T-helper 1 cell treated with Interleukin-12 subunit alpha and Interleukin-12 subunit beta and Interleukin-4 antibody, amounts not matched to agents 30 μg/mL and 1 μg/mL, for 36 hours (primary cell): Measurements from ENCODE around the gene WTIP.
"Not testable (repeated sequence)": the region's sequence is repeated elsewhere in the genome, so short reads cannot be mapped to it uniquely, and the experiment has no call there.

ENCODE experiments used
- H3K27ac Mint-ChIP-seq: one replicate; pipeline ENCODE4 v1.8.0; 2021; ENCODE audit warnings: mild to moderate bottlenecking, mixed read lengths
- H3K27me3 Mint-ChIP-seq: one replicate; pipeline ENCODE4 v1.8.0; 2021; ENCODE audit warnings: low read depth, mixed read lengths
- H3K36me3 Mint-ChIP-seq: one replicate; pipeline ENCODE4 v1.8.0; 2021; ENCODE audit warnings: low read depth, mixed read lengths
- H3K4me1 Mint-ChIP-seq: one replicate; pipeline ENCODE4 v1.8.0; 2021; ENCODE audit warnings: low read depth, mixed read lengths
- H3K4me3 Mint-ChIP-seq: one replicate; pipeline ENCODE4 v1.8.0; 2021; ENCODE audit warnings: mild to moderate bottlenecking, moderate library complexity, mixed read lengths
- H3K9me3 Mint-ChIP-seq: one replicate; pipeline ENCODE4 v1.8.0; 2021; ENCODE audit warnings: mixed read lengths

The WTIP gene

GRCh38 chr19:34504809-34505291 is 23.3 kb downstream of the WTIP start:
- Mint-ChIP-seq H3K27ac (no peak overlapping the region), H3K36me3 (no peaks in the 10 kb centered on the region), H3K4me3 (no peak overlapping the region), H3K4me1 (no peaks in the 10 kb centered on the region), H3K9me3 (no peaks in the 10 kb centered on the region), H3K27me3 (no peaks in the 10 kb centered on the region)

DNA sequence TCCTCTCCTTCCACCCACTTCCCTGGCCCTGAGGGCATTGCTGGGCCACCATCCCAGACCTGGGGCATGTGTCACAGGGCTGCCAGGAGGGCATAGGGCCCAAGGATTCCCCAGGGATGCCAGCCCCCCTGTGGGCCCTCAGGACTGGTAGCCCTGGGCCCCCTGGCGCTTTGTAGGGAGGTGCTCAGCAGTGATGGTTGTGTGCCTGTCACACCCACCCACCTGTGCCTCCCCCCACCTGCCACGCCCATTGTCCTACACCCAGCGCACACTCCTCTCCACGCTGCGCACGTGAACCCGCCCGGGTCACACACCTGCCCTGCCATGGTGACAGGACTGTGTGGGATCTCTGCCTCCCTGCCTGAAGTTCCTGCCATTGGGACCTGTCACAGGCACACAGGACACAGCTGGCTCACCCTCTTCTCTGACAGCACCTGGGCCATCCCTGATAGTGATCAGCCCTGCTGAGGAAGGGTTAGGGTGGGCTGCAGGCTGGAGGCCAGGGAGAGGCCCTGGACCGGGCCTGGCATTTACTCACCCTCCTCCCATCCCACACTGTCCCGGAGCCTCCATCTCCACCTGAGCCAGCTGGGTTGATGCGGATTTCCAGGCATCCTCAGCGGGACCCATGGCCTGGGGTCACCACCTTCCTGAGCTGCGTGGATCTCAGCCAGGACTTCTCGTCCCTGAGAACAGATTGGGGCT is 23.9 kb downstream of the WTIP start:
- Mint-ChIP-seq H3K4me3 (no peak overlapping the region), H3K9me3 (no peaks in the 10 kb centered on the region), H3K27ac (no peak overlapping the region), H3K36me3 (no peaks in the 10 kb centered on the region), H3K27me3 (no peaks in the 10 kb centered on the region), H3K4me1 (no peaks in the 10 kb centered on the region)

GRCh38 chr19:34506026-34506370 is 24.4 kb downstream of the WTIP start:
- H3K4me1 Mint-ChIP-seq = no peaks in the 10 kb centered on the region
- H3K27me3 Mint-ChIP-seq = no peaks in the 10 kb centered on the region
- H3K36me3 Mint-ChIP-seq = no peaks in the 10 kb centered on the region
- peaks cover 5% of the 10 kb centered on the region for H3K9me3 Mint-ChIP-seq
- H3K4me3 Mint-ChIP-seq = no peak overlapping the region
- no peak overlapping the region for H3K27ac Mint-ChIP-seq

DNA sequence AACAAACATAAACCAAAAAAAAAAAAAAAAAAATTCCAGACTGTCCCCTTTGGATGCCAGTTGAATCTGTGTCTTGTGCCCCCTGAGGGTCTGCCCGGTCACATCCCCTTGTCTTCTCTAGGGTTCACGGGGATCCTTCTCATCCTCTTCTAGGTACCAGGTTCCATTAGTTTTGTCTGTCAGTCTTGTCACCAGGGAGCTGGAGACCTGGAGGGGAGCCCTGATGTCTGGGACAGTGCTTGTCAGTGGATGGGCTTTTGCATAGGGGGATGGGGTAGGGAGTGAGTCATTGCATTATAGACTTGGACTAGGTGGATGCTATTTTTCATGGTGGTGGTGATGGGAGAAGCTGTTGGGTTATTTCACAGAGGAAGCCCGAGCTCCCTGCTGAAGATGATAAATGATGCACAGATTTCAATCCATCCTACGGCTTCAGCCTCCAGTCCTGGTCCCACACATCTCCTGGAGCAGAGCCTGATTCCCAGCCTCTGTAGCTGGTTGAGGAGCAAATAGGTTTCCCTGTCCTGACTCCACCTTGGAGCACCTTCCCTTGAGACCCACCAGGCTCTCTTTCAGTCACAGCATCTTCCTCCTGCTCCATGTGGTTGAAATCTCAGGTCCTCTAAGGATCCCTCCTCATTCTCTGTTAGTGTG is 26.0 kb downstream of the WTIP start:
- H3K36me3 Mint-ChIP-seq = no peaks in the 10 kb centered on the region
- no peaks in the 10 kb centered on the region for H3K4me1 Mint-ChIP-seq
- H3K9me3 Mint-ChIP-seq = peaks cover 7% of the 10 kb centered on the region
- H3K27ac Mint-ChIP-seq = no peak overlapping the region
- H3K4me3 Mint-ChIP-seq = no peak overlapping the region
- H3K27me3 Mint-ChIP-seq = no peaks in the 10 kb centered on the region

GRCh38 chr19:34508540-34508939 is 27.0 kb downstream of the WTIP start:
- Mint-ChIP-seq H3K27ac (no peak overlapping the region), H3K4me1 (no peaks in the 10 kb centered on the region), H3K9me3 (peaks cover 7% of the 10 kb centered on the region)

DNA sequence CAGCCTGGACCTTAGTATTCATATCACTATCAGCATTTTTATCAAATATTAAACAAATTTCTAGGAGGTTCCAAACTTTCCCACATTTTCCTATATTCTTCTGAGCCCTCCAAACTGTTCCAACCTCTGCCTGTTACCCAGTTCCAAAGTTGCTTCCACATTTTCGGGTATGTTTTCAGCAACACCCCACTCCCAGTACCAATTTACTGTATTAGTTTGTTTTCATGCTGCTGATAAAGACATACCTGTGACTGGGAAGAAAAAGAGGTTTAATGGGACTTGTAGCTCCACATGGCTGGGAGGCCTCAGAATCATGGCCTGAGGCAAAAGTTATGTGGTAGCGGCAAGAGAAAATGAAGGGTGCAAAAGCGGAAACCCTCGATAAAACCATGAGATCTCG is 29.3 kb downstream of the WTIP start:
- H3K4me3 Mint-ChIP-seq, H3K36me3 Mint-ChIP-seq, H3K4me1 Mint-ChIP-seq, H3K9me3 Mint-ChIP-seq, H3K27me3 Mint-ChIP-seq, H3K27ac Mint-ChIP-seq: not testable (repeated sequence)

More at GRCh38 chr19:34508540-34508939, 27.0 kb downstream of the WTIP start:
- Mint-ChIP-seq H3K27me3 (no peaks in the 10 kb centered on the region), H3K4me3 (no peak overlapping the region), H3K36me3 (no peaks in the 10 kb centered on the region)

GRCh38 chr19:34512254-34512822 is 30.8 kb downstream of the WTIP start:
- Mint-ChIP-seq H3K27ac (no peak overlapping the region), H3K4me3 (no peak overlapping the region), H3K36me3 (no peaks in the 10 kb centered on the region)

GRCh38 chr19:34513767-34514166 is 32.2 kb downstream of the WTIP start:
- H3K36me3 Mint-ChIP-seq = no peaks in the 10 kb centered on the region
- H3K9me3 Mint-ChIP-seq = peaks cover 7% of the 10 kb centered on the region
- no peak overlapping the region for H3K27ac Mint-ChIP-seq
- no peak overlapping the region for H3K4me3 Mint-ChIP-seq
- no peaks in the 10 kb centered on the region for H3K27me3 Mint-ChIP-seq
- H3K4me1 Mint-ChIP-seq = no peaks in the 10 kb centered on the region

More at GRCh38 chr19:34512254-34512822, 30.8 kb downstream of the WTIP start:
- no peaks in the 10 kb centered on the region for H3K27me3 Mint-ChIP-seq
- H3K9me3 Mint-ChIP-seq = peaks cover 7% of the 10 kb centered on the region
- H3K4me1 Mint-ChIP-seq = no peaks in the 10 kb centered on the region

DNA sequence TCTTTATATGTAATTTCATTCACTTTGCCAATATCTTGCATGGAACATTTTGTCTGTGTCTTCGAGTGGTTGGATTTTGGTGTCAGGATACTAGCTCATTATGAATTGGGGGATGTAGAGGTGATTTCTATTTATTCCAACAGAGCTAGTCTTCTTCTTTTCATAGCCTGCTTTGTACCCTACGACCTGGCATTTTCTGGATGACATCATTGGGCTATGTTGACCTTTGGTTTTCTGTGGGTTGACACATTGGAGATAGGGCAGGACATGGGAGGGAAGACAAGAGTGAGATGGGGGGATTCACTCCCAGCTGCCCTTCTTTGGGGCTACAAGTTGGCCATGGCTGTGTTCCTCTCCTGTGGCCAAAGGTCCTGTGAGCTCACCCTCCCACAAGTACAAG is 38.0 kb downstream of the WTIP start:
- H3K36me3 Mint-ChIP-seq = no peaks in the 10 kb centered on the region
- H3K27ac Mint-ChIP-seq = no peak overlapping the region
- H3K4me1 Mint-ChIP-seq = no peaks in the 10 kb centered on the region
- no peaks in the 10 kb centered on the region for H3K9me3 Mint-ChIP-seq
- peaks cover 5% of the 10 kb centered on the region for H3K27me3 Mint-ChIP-seq
- H3K4me3 Mint-ChIP-seq = no peak overlapping the region

GRCh38 chr19:34523408-34523807 is 41.9 kb downstream of the WTIP start:
- Mint-ChIP-seq H3K27ac (no peak overlapping the region), H3K36me3 (no peaks in the 10 kb centered on the region), H3K27me3 (peaks cover 5% of the 10 kb centered on the region), H3K9me3 (no peaks in the 10 kb centered on the region), H3K4me3 (no peak overlapping the region), H3K4me1 (no peaks in the 10 kb centered on the region)

DNA sequence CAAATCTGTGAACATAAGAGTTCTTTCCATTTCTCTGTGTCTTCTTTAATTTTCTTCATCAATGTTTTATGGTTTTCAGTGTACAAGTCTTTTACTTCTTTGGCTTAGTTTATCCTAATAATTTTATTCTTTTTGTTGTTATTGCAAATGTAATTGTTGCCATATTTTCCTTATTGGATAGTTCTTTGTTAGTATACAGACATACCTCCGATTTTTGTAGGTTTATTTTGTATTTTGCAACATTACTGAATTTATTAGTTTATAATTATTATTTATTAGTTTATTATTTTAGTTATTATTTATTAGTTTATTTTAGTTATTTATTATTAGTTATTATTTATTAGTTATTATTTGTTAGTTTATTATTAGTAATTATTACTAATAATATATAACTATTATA is 43.4 kb downstream of the WTIP start:
- no peaks in the 10 kb centered on the region for H3K4me1 Mint-ChIP-seq
- peaks cover 4% of the 10 kb centered on the region for H3K27me3 Mint-ChIP-seq
- H3K36me3 Mint-ChIP-seq = no peaks in the 10 kb centered on the region
- no peak overlapping the region for H3K4me3 Mint-ChIP-seq
- H3K27ac Mint-ChIP-seq = no peak overlapping the region
- no peaks in the 10 kb centered on the region for H3K9me3 Mint-ChIP-seq

DNA sequence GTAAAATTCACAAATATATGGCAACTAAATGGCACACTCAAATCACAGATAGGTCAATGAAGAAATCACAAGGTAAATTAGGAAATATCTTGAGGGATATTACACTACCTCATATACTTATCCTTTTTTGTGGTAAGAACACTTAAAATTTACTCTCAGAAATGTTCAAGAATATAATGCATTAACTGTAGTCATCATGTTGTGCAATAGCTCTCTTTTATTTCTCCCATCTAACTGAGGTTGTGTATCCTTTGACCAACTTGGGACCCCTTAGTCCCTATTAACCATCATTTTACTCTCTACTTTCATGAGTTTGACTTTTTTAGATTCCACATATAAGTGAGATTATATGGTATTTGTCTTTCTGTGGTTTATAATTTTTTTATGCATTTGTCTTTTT is 52.6 kb downstream of the WTIP start:
- H3K27me3 Mint-ChIP-seq = no peaks in the 10 kb centered on the region
- no peak overlapping the region for H3K27ac Mint-ChIP-seq
- H3K9me3 Mint-ChIP-seq = peaks cover 5% of the 10 kb centered on the region
- H3K4me1 Mint-ChIP-seq = no peaks in the 10 kb centered on the region
- H3K4me3 Mint-ChIP-seq = no peak overlapping the region
- no peaks in the 10 kb centered on the region for H3K36me3 Mint-ChIP-seq

DNA sequence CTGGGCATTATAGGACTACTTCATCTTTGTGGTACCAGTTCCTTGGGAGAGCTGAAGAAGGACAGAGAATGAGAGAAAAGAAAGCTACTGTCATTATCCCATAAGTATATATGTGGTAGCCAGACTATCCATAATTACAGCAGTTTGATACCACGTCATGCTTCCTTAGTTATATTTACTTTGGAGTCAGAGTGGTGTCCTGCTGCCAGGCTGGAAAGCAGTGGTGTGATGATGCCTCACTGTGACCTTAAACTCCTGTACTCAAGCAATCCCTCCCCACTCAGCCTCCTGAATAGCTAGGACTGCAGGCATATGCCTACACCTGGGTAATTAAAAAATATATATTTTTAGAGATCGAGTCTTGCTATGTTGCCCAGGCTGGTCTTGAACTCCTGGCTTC is 57.8 kb downstream of the WTIP start:
- Mint-ChIP-seq H3K9me3 (peaks cover 42% of the 10 kb centered on the region), H3K4me1 (no peaks in the 10 kb centered on the region), H3K27me3 (no peaks in the 10 kb centered on the region), H3K27ac (no peak overlapping the region), H3K4me3 (no peak overlapping the region), H3K36me3 (no peaks in the 10 kb centered on the region)

GRCh38 chr19:34540811-34541557 is 59.4 kb downstream of the WTIP start:
- no peak overlapping the region for H3K27ac Mint-ChIP-seq
- H3K27me3 Mint-ChIP-seq = no peaks in the 10 kb centered on the region
- H3K4me1 Mint-ChIP-seq = no peaks in the 10 kb centered on the region
- no peak overlapping the region for H3K4me3 Mint-ChIP-seq
- H3K36me3 Mint-ChIP-seq = no peaks in the 10 kb centered on the region
- H3K9me3 Mint-ChIP-seq = peaks cover 42% of the 10 kb centered on the region

GRCh38 chr19:34549833-34550232 is 68.3 kb downstream of the WTIP start:
- Mint-ChIP-seq H3K4me3 (no peak overlapping the region), H3K27me3 (no peaks in the 10 kb centered on the region), H3K4me1 (no peaks in the 10 kb centered on the region), H3K36me3 (no peaks in the 10 kb centered on the region), H3K27ac (no peak overlapping the region), H3K9me3 (peaks cover 26% of the 10 kb centered on the region)
